Heart left ventricle (tissue), 13 donors: Measurements from ENCODE around the gene TMC5.

Experiments used
- CTCF ChIP-seq, 12 donors: fragments of 200-600 bp; sonication (generic) in 4 of 12; IDR thresholded peaks; one replicate each; pipeline versions ENCODE4 v1.5.0 to v1.8.0; 2018 to 2022; ENCODE audit warnings: antibody characterized with exemption in 12 of 12, mild to moderate bottlenecking in 5 of 12
- POLR2A ChIP-seq, 2 donors: fragments of 450-650 bp; IDR thresholded peaks; one replicate each; pipeline ENCODE4 v1.6.1; 2017; ENCODE audit warnings: antibody characterized with exemption in 2 of 2, mild to moderate bottlenecking in 2 of 2, moderate library complexity in 2 of 2
- donor health status: ischemic (EF 13 %, LVEDD 7.1; RV severe dilation, severe dysfunction).
- donor health status: DM: no; HTN: yes; CAD: no.
- donor health status: DM: no; HTN: no; CAD: no.
- donor health status: ischemic (EF 25% LVEDD 6.9; RV normal size, moderate dysfunction).
- donor health status: ischemic (EF 25% LVEDD 5.7; RV mildly dilated, moderate dysfunction).
- donor health status: ischemic (EF 35%, LVEDD 5.7; RV mildly dilated, moderate dysfunction).
- donor health status: nonischemic (EF 11% LVEDD 7.7; RV severe dilation, severe dysfunction).
- donor health status: DM: yes; HTN: yes; CAD: no.
- donor health status: PGD.
- donor health status: ischemic (EF 29% LVEDD 5.4; RV normal size, mild dysfunction).
- donor health status: nonischemic (EF 23%, LVEDD 6.1; RV moderate dilation, normal function).

DNA sequence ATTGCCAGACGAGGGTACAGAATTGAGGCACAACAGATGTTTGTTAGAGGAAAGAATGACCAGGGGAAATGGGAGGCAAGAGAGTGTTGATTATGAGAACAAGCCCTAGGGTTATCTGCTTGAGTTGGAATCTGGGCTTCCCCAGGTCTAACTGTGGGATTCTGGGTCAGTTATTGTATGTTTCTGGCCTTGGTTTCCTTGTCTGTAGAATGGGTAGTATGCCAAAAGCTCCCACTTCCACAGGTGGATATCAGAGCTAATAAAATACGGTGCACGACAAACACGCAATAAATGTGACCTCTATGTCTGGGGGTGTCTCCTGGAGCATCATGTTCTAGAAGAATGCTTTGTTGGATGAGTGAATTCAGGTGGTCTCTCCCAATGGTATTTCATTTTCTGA, 517 bp downstream of the TMC5 start:
- TF ChIP-seq CTCF (IDR thresholded peaks at IDR 0.05) = no peak
- no peak for TF ChIP-seq POLR2A (IDR thresholded peaks at IDR 0.05)
